Liver (tissue), 3 donors: ENCODE data around the gene MINK1.

ENCODE experiments used
- CTCF ChIP-seq: fragments of 150-350 bp; IDR thresholded peaks from 2 replicates; pipeline ENCODE4 v1.5.1; 2017; ENCODE audit warnings: improper control_type of control experiment, low read depth, low read length; ENCODE audit not compliant: missing input control
- FOXA2 ChIP-seq: IDR thresholded peaks from 2 replicates; pipeline ENCODE4 v1.6.1; 2016; ENCODE audit warnings: antibody characterized with exemption
- GABPA ChIP-seq, 2 donors: IDR thresholded peaks in 1 of 2; conservative IDR thresholded peaks in 1 of 2; 2 replicates each; pipeline ENCODE4 v1.6.1; 2016; ENCODE audit warnings: antibody characterized with exemption in 2 of 2, mild to moderate bottlenecking in 1 of 2, moderate library complexity in 1 of 2
- HNF4A ChIP-seq, 2 donors: conservative IDR thresholded peaks; 2 replicates each; pipeline ENCODE4 v1.6.1; 2016; ENCODE audit warnings: antibody characterized with exemption in 2 of 2, mild to moderate bottlenecking in 2 of 2
- HNF4G ChIP-seq: IDR thresholded peaks from 2 replicates; pipeline ENCODE4 v1.6.1; 2016; ENCODE audit warnings: antibody characterized with exemption
- JUND ChIP-seq, 2 donors: IDR thresholded peaks; 2 replicates each; pipeline ENCODE4 v1.6.1; 2016; ENCODE audit warnings: antibody characterized with exemption in 2 of 2
- MAX ChIP-seq: IDR thresholded peaks from 2 replicates; pipeline ENCODE4 v1.6.1; 2016; ENCODE audit warnings: antibody characterized with exemption
- RAD21 ChIP-seq, 2 donors: IDR thresholded peaks; 2 replicates each; pipeline ENCODE4 v1.6.1; 2016; ENCODE audit warnings: antibody characterized with exemption in 2 of 2, mild to moderate bottlenecking in 2 of 2
- REST ChIP-seq: IDR thresholded peaks from 2 replicates; pipeline ENCODE4 v1.6.1; 2016; ENCODE audit warnings: antibody characterized with exemption, mild to moderate bottlenecking
- RXRA ChIP-seq, 2 donors: IDR thresholded peaks; 2 replicates each; pipeline ENCODE4 v1.6.1; 2017 to 2018; ENCODE audit warnings: antibody characterized with exemption in 2 of 2, mild to moderate bottlenecking in 1 of 2
- SP1 ChIP-seq: IDR thresholded peaks from 2 replicates; pipeline ENCODE4 v1.6.1; 2018; ENCODE audit warnings: antibody characterized with exemption, mild to moderate bottlenecking
- TAF1 ChIP-seq: conservative IDR thresholded peaks from 2 replicates; pipeline ENCODE4 v1.6.1; 2016; ENCODE audit warnings: antibody characterized with exemption, mild to moderate bottlenecking
- YY1 ChIP-seq: IDR thresholded peaks from 2 replicates; pipeline ENCODE4 v1.6.1; 2016; ENCODE audit warnings: antibody characterized with exemption, mild to moderate bottlenecking
- ZBTB33 ChIP-seq: IDR thresholded peaks from 2 replicates; pipeline ENCODE4 v1.6.1; 2016; ENCODE audit warnings: antibody characterized with exemption
- donor health status: healthy.
- donor health status: healthy.

GRCh38 chr17:4856271-4856936 is 23.3 kb downstream of the MINK1 start:
- TF ChIP-seq CTCF (no peak), RAD21 (IDR thresholded peaks at IDR 0.05) (no peak), ZBTB33 (no peak), FOXA2 (no peak), MAX (no peak), TAF1 (no peak), REST (no peak), SP1 (no peak), HNF4G (no peak), HNF4A (conservative IDR thresholded peaks at IDR 0.05) (no peak), JUND (IDR thresholded peaks at IDR 0.05) (no peak), YY1 (no peak), RXRA (IDR thresholded peaks at IDR 0.05) (no peak), GABPA (IDR thresholded peaks at IDR 0.05 in 1 of 2, conservative IDR thresholded peaks at IDR 0.05 in 1 of 2) (no peak)
